GM23338 (cell line): ENCODE measurements around the gene METTL21C. TPM values are rescaled to one million over a fixed set of nuclear protein-coding genes. Genes with fewer than 3 reads are reported as not detected.

ENCODE experiments used
- ATAC-seq: fragments of 200-7000 bp; cut with Tn5 transposase; 3 replicates; pipeline ENCODE4 v1.9.1; 2020
- DNase-seq: peaks from one replicate; pipeline ENCODE4 v3.0.0-alpha.2; 2015; ENCODE audit warnings: low spot score
- H2AFZ ChIP-seq: fragments of 200-600 bp; sonication (generic); 2 replicates; pipeline ENCODE4 v1.8.0; 2016; ENCODE audit warnings: antibody characterized with exemption, mild to moderate bottlenecking, moderate library complexity
- H3F3A ChIP-seq: fragments of 200-600 bp; sonication (generic); replicated peaks from 2 replicates; pipeline ENCODE4 v1.8.0; 2017; ENCODE audit warnings: antibody characterized with exemption, mixed run types, low read depth
- H3K27ac ChIP-seq: fragments of 200-600 bp; sonication (generic); 2 replicates; pipeline ENCODE4 v1.6.1; 2016; ENCODE audit warnings: low read depth
- H3K27me3 ChIP-seq: fragments of 200-600 bp; sonication (generic); 2 replicates; pipeline ENCODE4 v1.8.0; 2016; ENCODE audit warnings: mild to moderate bottlenecking, mixed run types, moderate library complexity; ENCODE audit not compliant: insufficient read depth
- H3K36me3 ChIP-seq: fragments of 200-600 bp; sonication (generic); 2 replicates; pipeline ENCODE4 v1.8.0; 2016; ENCODE audit warnings: mild to moderate bottlenecking; ENCODE audit not compliant: insufficient read depth
- H3K4me1 ChIP-seq: fragments of 200-600 bp; sonication (generic); 2 replicates; pipeline ENCODE4 v1.8.0; 2016; ENCODE audit warnings: mild to moderate bottlenecking, moderate library complexity; ENCODE audit not compliant: insufficient read depth
- H3K4me2 ChIP-seq: fragments of 200-600 bp; sonication (generic); 2 replicates; pipeline ENCODE4 v1.7.1; 2017; ENCODE audit warnings: mixed run types
- H3K4me3 ChIP-seq: fragments of 200-600 bp; sonication (generic); 2 replicates; pipeline ENCODE4 v1.6.1; 2016; ENCODE audit warnings: mixed run types
- H3K79me2 ChIP-seq: fragments of 200-600 bp; sonication (generic); replicated peaks from 2 replicates; pipeline ENCODE4 v1.8.0; 2017; ENCODE audit warnings: mild to moderate bottlenecking; ENCODE audit not compliant: insufficient read depth
- H3K9me2 ChIP-seq: fragments of 200-600 bp; sonication (generic); 2 replicates; pipeline ENCODE4 v1.8.0; 2017; ENCODE audit not compliant: insufficient read depth
- H4K20me1 ChIP-seq: fragments of 200-600 bp; sonication (generic); replicated peaks from 2 replicates; pipeline ENCODE4 v1.8.0; 2017; ENCODE audit warnings: mild to moderate bottlenecking; ENCODE audit not compliant: insufficient read depth
- H3K27ac Mint-ChIP-seq: 2 replicates; pipeline ENCODE4 v1.8.0; 2020; ENCODE audit warnings: inconsistent platforms, mild to moderate bottlenecking, moderate library complexity, mixed read lengths
- H3K27me3 Mint-ChIP-seq: 3 replicates; pipeline ENCODE4 v1.8.0; 2022; ENCODE audit warnings: low read depth, mild to moderate bottlenecking, moderate library complexity, mixed read lengths, inconsistent platforms; ENCODE audit not compliant: insufficient read depth, poor library complexity
- H3K36me3 Mint-ChIP-seq: 3 replicates; pipeline ENCODE4 v1.8.0; 2021; ENCODE audit warnings: low read depth, mild to moderate bottlenecking, inconsistent platforms, moderate library complexity, mixed read lengths
- H3K4me1 Mint-ChIP-seq: 3 replicates; pipeline ENCODE4 v1.8.0; 2020; ENCODE audit warnings: mild to moderate bottlenecking, inconsistent platforms, mixed read lengths
- H3K4me3 Mint-ChIP-seq: 3 replicates; pipeline ENCODE4 v1.8.0; 2021; ENCODE audit warnings: moderate library complexity, mild to moderate bottlenecking, inconsistent platforms, mixed read lengths
- H3K9me3 Mint-ChIP-seq: 3 replicates; pipeline ENCODE4 v1.8.0; 2020; ENCODE audit warnings: moderate library complexity, mild to moderate bottlenecking, inconsistent platforms, mixed read lengths
- CREB1 ChIP-seq: fragments of 250-450 bp; sonication (Bioruptor Pico); IDR thresholded peaks from 2 replicates; pipeline ENCODE4 v1.5.0; 2020; ENCODE audit warnings: low read depth, mild to moderate bottlenecking, moderate library complexity
- CTCF ChIP-seq, 2 experiments: fragments of 200-600 bp in 1 of 2; sonication (generic) in 1 of 2; conservative IDR thresholded peaks; 2 replicates each; pipeline versions ENCODE4 v1.5.1 to v1.6.1; 2016 to 2017; ENCODE audit warnings: antibody characterized with exemption in 2 of 2, low read depth in 2 of 2, mild to moderate bottlenecking in 2 of 2, moderate library complexity in 1 of 2
- EZH2 ChIP-seq: fragments of 200-600 bp; sonication (generic); IDR thresholded peaks from one replicate; pipeline ENCODE4 v1.8.0; 2017; ENCODE audit warnings: antibody characterized with exemption, mild to moderate bottlenecking, low read depth; ENCODE audit not compliant: unreplicated experiment
- EZH2phosphoT487 ChIP-seq: fragments of 200-600 bp; sonication (generic); IDR thresholded peaks from one replicate; pipeline ENCODE4 v1.8.1; 2018; ENCODE audit warnings: antibody characterized with exemption; ENCODE audit not compliant: unreplicated experiment
- JUNB ChIP-seq: IDR thresholded peaks from one replicate; pipeline ENCODE4 v1.6.1; 2016; ENCODE audit warnings: antibody characterized with exemption; ENCODE audit not compliant: unreplicated experiment
- NANOG ChIP-seq: IDR thresholded peaks from 2 replicates; pipeline ENCODE4 v1.6.1; 2016; ENCODE audit warnings: antibody characterized with exemption, borderline replicate concordance
- POLR2AphosphoS5 ChIP-seq: IDR thresholded peaks from 2 replicates; pipeline ENCODE4 v1.6.1; 2016; ENCODE audit warnings: antibody characterized with exemption, low read depth
- STAT1 ChIP-seq: IDR thresholded peaks from one replicate; pipeline ENCODE4 v1.6.1; 2016; ENCODE audit warnings: antibody characterized with exemption; ENCODE audit not compliant: unreplicated experiment
- ZNF331 ChIP-seq: fragments of 250-450 bp; sonication (Bioruptor Pico); IDR thresholded peaks from 2 replicates; pipeline ENCODE4 v1.5.0; 2020; ENCODE audit warnings: low read depth, mild to moderate bottlenecking, moderate library complexity
- ZNF462 ChIP-seq: fragments of 250-450 bp; sonication (Bioruptor Pico); IDR thresholded peaks from 2 replicates; pipeline ENCODE4 v1.5.0; 2020; ENCODE audit warnings: mild to moderate bottlenecking, moderate library complexity
- polyA plus RNA-seq: library from polyadenylated mRNA; unstranded; fragments of >200 nt; fragmentation: Nextera tagmentation; extraction: Ambion mirVana; gene quantifications from 2 replicates; pipeline ENCODE4 v1.2.1, GENCODE V29; 2016
- total RNA-seq: library from RNA; depleted of rRNA; stranded (reverse); fragments of >200 nt; shearing (Covaris generic); gene quantifications from 2 replicates; pipeline ENCODE4 v1.2.3, GENCODE V29; 2014
- TF ChIP-seq, protein P1 (sequence below): IDR thresholded peaks from one replicate; pipeline ENCODE4 v1.6.1; 2018; ENCODE audit warnings: antibody characterized with exemption; ENCODE audit not compliant: unreplicated experiment

METTL21C gene
- total and polyA plus RNA-seq, 2 experiments from 2014 or later, result not detected

GRCh38 chr13:102687520-102687919 lies 7.3 kb downstream of the METTL21C start:
- Histone ChIP-seq H4K20me1 (no peaks in the 10 kb centered on the region), H2AFZ (no peak overlapping the region), H3K27ac (0 out of 2 replicates have a peak overlapping the region, but pooled peaks have one; percentile 67), H3K4me3 (no peak overlapping the region), H3K36me3 (no peaks in the 10 kb centered on the region), H3K9me2 (no peaks in the 10 kb centered on the region), H3F3A (no peaks in the 10 kb centered on the region), H3K4me1 (peaks cover 25% of the 10 kb centered on the region), H3K79me2 (no peaks in the 10 kb centered on the region), H3K4me2 (0 out of 2 replicates have a peak overlapping the region, but pooled peaks have one; percentile 59), H3K27me3 (no peaks in the 10 kb centered on the region)
- no peak for DNase-seq
- TF ChIP-seq ZNF331 (no peak), JUNB (no peak), POLR2AphosphoS5 (no peak), ZNF462 (CRISPR knock-in tag) (no peak), CREB1 (CRISPR knock-in tag) (no peak), EZH2phosphoT487 (no peak), NANOG (no peak), EZH2 (no peak), STAT1 (no peak), CTCF (conservative IDR thresholded peaks at IDR 0.05; ENCODE audit: low read depth in 2 of 2) (no peak)
- TF ChIP-seq, protein P1, sequence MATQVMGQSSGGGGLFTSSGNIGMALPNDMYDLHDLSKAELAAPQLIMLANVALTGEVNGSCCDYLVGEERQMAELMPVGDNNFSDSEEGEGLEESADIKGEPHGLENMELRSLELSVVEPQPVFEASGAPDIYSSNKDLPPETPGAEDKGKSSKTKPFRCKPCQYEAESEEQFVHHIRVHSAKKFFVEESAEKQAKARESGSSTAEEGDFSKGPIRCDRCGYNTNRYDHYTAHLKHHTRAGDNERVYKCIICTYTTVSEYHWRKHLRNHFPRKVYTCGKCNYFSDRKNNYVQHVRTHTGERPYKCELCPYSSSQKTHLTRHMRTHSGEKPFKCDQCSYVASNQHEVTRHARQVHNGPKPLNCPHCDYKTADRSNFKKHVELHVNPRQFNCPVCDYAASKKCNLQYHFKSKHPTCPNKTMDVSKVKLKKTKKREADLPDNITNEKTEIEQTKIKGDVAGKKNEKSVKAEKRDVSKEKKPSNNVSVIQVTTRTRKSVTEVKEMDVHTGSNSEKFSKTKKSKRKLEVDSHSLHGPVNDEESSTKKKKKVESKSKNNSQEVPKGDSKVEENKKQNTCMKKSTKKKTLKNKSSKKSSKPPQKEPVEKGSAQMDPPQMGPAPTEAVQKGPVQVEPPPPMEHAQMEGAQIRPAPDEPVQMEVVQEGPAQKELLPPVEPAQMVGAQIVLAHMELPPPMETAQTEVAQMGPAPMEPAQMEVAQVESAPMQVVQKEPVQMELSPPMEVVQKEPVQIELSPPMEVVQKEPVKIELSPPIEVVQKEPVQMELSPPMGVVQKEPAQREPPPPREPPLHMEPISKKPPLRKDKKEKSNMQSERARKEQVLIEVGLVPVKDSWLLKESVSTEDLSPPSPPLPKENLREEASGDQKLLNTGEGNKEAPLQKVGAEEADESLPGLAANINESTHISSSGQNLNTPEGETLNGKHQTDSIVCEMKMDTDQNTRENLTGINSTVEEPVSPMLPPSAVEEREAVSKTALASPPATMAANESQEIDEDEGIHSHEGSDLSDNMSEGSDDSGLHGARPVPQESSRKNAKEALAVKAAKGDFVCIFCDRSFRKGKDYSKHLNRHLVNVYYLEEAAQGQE, result no peak
- Mint-ChIP-seq H3K4me1 (peaks cover 41% of the 10 kb centered on the region), H3K4me3 (no peak overlapping the region), H3K27me3 (peaks cover 3% of the 10 kb centered on the region), H3K36me3 (no peaks in the 10 kb centered on the region), H3K9me3 (no peaks in the 10 kb centered on the region), H3K27ac (0 out of 2 replicates have a peak overlapping the region, but pooled peaks have one; percentile 18)
- no peak for ATAC-seq
